Colon (tissue), 2 donors: ENCODE results near the gene NCKAP1.
"Not testable (repeated sequence)": the region's sequence is repeated elsewhere in the genome, so short reads cannot be mapped to it uniquely, and the experiment has no call there.

Experiments
- FAIRE-seq: peaks from 2 replicates; lab custom pipeline; 2012; peaks lifted over from hg19 to GRCh38; lab: Jason Lieb, UNC
- donor health status: control.
- donor health status: control.

The NCKAP1 gene

GRCh38 chr2:182876653-182877052 is 161.6 kb downstream of the NCKAP1 start:
- FAIRE-seq, result not testable (repeated sequence)

GRCh38 chr2:182870227-182870626 is 168.0 kb downstream of the NCKAP1 start:
- FAIRE-seq, result no peak

- FAIRE-seq, result no peak
These were observed 170.0 kb downstream of the NCKAP1 start for GRCh38 chr2:182868054-182868796.

GRCh38 chr2:182867426-182868053 is 170.7 kb downstream of the NCKAP1 start:
- FAIRE-seq, result no peak

GRCh38 chr2:182866461-182867406 is 171.5 kb downstream of the NCKAP1 start, which contains the start of gene FRZB:
Gene FRZB, minus strand, starts transcription at chr2:182866637. Its CDS starts 85 bp downstream, at chr2:182866552.
- FAIRE-seq, result no peak

GRCh38 chr2:182866095-182866460 is 172.2 kb downstream of the NCKAP1 start:
- FAIRE-seq, result no peak

GRCh38 chr2:182864949-182865570 is 173.2 kb downstream of the NCKAP1 start:
- no peak for FAIRE-seq

- FAIRE-seq, result no peak
These were observed 174.6 kb downstream of the NCKAP1 start for GRCh38 chr2:182863642-182864041.

- no peak for FAIRE-seq
These were observed 176.2 kb downstream of the NCKAP1 start for GRCh38 chr2:182862091-182862490.

GRCh38 chr2:182860858-182861257 is 177.4 kb downstream of the NCKAP1 start:
- no peak for FAIRE-seq
